ENCODE data around the gene PLCL2. TPM values are rescaled to one million over a fixed set of nuclear protein-coding genes. Genes with fewer than 3 reads are reported as not detected.

The PLCL2 gene
- total RNA-seq, 4 donors from 2014 or later, result 5.1 to 12.3 (median 6.9) TPM

DNA sequence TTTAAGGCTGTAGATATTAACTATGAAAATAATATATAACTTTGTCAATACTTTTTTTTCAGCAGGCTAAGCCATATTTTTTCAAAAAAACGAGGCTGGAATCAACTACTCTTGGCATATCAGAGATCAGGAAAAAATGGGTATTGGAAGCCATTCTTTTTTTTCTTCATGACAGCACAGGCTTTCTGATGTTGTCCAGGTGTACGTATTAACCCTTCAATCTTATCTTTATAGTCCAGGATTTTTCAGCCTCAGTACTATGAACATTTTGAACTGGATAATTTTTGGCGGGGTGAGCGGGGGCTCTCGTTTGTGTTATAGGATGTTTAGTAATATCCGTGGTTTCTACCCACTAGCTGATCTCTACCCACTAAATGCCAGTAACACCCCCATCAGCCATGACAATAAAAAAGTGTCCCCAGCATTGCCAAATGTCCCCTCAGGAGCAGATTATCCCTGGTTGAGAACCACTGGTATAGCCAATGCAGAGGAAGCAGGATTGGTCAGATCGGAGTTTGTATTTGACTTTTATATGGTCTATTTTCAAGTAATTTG, 52.0 kb downstream of the PLCL2 start:
- Histone ChIP-seq H3K27me3 (no peaks in the 10 kb centered on the region), H3K9me3 (no peaks in the 10 kb centered on the region), H3K4me3 (no peak overlapping the region), H3K27ac (no peak overlapping the region), H3K4me1 (no peaks in the 10 kb centered on the region), H3K36me3 (no peaks in the 10 kb centered on the region)
- TF ChIP-seq POLR2AphosphoS5 (IDR thresholded peaks at IDR 0.05), result no peak
- TF ChIP-seq EP300 (IDR thresholded peaks at IDR 0.05), result no peak
- TF ChIP-seq, protein P1, sequence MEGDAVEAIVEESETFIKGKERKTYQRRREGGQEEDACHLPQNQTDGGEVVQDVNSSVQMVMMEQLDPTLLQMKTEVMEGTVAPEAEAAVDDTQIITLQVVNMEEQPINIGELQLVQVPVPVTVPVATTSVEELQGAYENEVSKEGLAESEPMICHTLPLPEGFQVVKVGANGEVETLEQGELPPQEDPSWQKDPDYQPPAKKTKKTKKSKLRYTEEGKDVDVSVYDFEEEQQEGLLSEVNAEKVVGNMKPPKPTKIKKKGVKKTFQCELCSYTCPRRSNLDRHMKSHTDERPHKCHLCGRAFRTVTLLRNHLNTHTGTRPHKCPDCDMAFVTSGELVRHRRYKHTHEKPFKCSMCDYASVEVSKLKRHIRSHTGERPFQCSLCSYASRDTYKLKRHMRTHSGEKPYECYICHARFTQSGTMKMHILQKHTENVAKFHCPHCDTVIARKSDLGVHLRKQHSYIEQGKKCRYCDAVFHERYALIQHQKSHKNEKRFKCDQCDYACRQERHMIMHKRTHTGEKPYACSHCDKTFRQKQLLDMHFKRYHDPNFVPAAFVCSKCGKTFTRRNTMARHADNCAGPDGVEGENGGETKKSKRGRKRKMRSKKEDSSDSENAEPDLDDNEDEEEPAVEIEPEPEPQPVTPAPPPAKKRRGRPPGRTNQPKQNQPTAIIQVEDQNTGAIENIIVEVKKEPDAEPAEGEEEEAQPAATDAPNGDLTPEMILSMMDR (IDR thresholded peaks at IDR 0.05), result no peak
- no peak for TF ChIP-seq POLR2A (IDR thresholded peaks at IDR 0.05)
- ATAC-seq, result no peak
- 86 to 92% methylated on average over 7 of the region's 7 CpGs for WGBS, 2 donors (ENCODE audit: low coverage in 1 of 2)

DNA sequence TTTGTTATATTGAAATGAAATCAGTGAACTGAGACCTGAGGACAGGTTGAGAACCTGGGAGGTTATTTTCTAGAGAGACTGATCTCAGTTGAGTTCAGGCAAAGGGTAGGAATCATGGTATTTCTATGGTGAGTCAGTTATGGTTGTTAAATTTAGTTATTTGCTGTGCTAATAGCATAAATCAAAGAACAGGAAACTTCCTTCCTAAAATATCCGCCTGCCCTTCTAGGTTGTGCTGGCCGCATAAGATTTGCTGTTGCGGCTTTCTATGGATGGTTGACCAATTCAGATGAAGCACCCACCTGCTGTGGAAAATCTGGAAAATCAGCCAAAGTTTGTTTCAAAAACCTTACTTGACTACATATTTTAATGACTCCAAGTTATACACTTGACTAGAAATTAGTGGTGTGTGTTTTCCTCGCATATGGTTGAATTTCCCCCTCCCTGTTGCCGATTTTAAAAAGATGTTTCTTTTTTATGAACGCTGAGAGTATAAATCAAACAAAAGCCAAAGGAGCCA, 52.6 kb downstream of the PLCL2 start:
- no peaks in the 10 kb centered on the region for H3K4me1 ChIP-seq
- 83 to 87% methylated on average over 6 of the region's 6 CpGs for WGBS, 2 donors (ENCODE audit: low coverage in 1 of 2)
- H3K36me3 ChIP-seq, result no peaks in the 10 kb centered on the region
- no peaks in the 10 kb centered on the region for H3K27me3 ChIP-seq
- no peaks in the 10 kb centered on the region for H3K9me3 ChIP-seq
- no peak for ATAC-seq
- TF ChIP-seq POLR2AphosphoS5 (IDR thresholded peaks at IDR 0.05), result no peak
- no peak for TF ChIP-seq EP300 (IDR thresholded peaks at IDR 0.05)
- TF ChIP-seq, protein P1 (IDR thresholded peaks at IDR 0.05), result no peak
- TF ChIP-seq POLR2A (IDR thresholded peaks at IDR 0.05), result no peak
- H3K27ac ChIP-seq, result no peak overlapping the region
- no peak overlapping the region for H3K4me3 ChIP-seq

DNA sequence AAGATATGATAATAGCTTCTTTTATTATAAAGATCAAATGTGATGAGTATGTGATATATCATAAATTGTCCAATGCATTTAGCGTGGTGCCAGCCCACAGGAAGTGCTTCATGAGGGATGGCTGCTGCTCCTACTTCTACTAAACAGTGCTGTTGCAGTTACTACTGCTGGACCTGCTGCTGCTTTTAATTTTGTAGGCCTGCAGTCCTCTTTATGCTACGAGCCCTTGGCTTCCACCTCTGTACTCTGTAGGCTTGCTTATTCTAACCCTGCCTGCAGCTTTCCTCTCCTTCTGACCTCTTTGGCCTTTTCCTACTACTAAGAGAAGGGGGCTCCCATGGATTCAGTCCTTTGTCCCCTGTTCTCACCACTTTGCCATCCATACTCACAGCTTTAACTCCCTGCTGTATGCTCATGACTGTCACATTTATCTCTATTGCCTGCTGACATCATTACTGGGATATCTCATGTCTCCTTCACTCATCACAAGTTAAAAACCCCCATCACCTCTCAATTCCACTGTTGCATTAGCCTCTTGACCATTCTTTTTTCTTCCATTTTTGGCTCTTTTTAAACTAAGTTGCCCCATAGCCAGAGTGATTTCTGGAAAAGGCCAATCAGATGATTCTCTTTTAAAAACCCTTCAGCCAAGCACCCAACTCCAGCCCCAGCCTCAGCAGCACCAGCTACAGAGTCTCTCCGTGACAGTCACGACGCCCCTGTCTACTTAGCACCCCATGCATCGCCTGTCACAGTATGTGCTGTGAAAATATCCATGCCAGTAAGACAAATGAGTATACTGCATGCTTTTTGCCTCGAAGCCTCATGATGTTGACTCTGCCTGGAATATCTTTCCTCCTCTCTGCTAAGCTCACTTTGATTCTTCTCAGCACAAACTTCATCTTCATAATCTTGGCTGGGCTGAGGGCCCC, 56.3 kb downstream of the PLCL2 start:
- Histone ChIP-seq H3K9me3 (no peaks in the 10 kb centered on the region), H3K36me3 (no peaks in the 10 kb centered on the region), H3K27me3 (no peaks in the 10 kb centered on the region), H3K27ac (no peak overlapping the region), H3K4me3 (no peak overlapping the region), H3K4me1 (no peaks in the 10 kb centered on the region)
- ATAC-seq, result no peak
- TF ChIP-seq POLR2AphosphoS5 (IDR thresholded peaks at IDR 0.05) (no peak), POLR2A (IDR thresholded peaks at IDR 0.05) (no peak), EP300 (IDR thresholded peaks at IDR 0.05) (no peak)
- TF ChIP-seq, protein P1 (IDR thresholded peaks at IDR 0.05), result no peak
- WGBS, 2 donors (ENCODE audit: low coverage in 1 of 2), result 65 to 74% methylated on average over 6 to 7 of the region's 7 CpGs

DNA sequence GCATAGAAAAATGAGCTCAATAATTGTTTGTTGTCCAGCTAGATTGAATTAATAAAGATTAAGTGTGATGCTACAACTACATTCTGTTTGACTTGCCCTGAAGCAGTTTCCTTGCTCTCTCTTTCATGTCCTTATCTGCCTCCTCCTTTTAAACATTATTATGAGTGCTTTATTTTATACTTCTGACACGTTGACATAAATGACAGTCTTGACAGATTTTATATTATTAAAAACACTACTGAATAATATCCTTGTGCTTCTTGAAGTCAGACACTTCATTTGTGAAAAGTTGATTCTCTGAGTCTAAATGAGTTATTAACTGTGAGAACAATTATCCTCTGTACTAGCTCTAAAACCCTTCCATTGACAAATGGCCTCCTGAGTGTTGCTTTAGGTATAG, 58.2 kb downstream of the PLCL2 start:
- Histone ChIP-seq H3K27me3 (no peaks in the 10 kb centered on the region), H3K9me3 (no peaks in the 10 kb centered on the region), H3K4me3 (no peak overlapping the region), H3K36me3 (no peaks in the 10 kb centered on the region), H3K27ac (no peak overlapping the region), H3K4me1 (no peaks in the 10 kb centered on the region)
- no peak for ATAC-seq
- WGBS, 2 donors (ENCODE audit: low coverage in 1 of 2), result 13 to 29% methylated on average over 1 of the region's 1 CpG
- TF ChIP-seq POLR2A (IDR thresholded peaks at IDR 0.05) (no peak), POLR2AphosphoS5 (IDR thresholded peaks at IDR 0.05) (no peak), EP300 (IDR thresholded peaks at IDR 0.05) (no peak)
- TF ChIP-seq, protein P1 (IDR thresholded peaks at IDR 0.05), result no peak

Data from gastroesophageal sphincter (tissue), 4 donors.